Smooth muscle cell (in vitro differentiated cells): Measurements from ENCODE around the gene GMPPA. TPM values are rescaled to one million over a fixed set of nuclear protein-coding genes. Genes with fewer than 3 reads are reported as not detected.

ENCODE experiments used
- DNase-seq: peaks from one replicate; lab custom pipeline; 2025; ENCODE audit not compliant: unreplicated experiment; lab: John Stamatoyannopoulos, UW
- H2AFZ ChIP-seq: fragments of 200-600 bp; sonication (generic); 2 replicates; pipeline ENCODE4 v1.6.0; 2016; ENCODE audit warnings: antibody characterized with exemption, low read depth, mild to moderate bottlenecking
- H3F3A ChIP-seq: fragments of 200-600 bp; sonication (generic); 2 replicates; pipeline ENCODE4 v1.6.0; 2017; ENCODE audit warnings: antibody characterized with exemption, low read depth
- H3K27ac ChIP-seq: fragments of 200-600 bp; sonication (generic); 2 replicates; pipeline ENCODE4 v1.5.1; 2016; ENCODE audit warnings: low read depth, mild to moderate bottlenecking
- H3K27me3 ChIP-seq: fragments of 200-600 bp; sonication (generic); 2 replicates; pipeline ENCODE4 v1.6.1; 2016; ENCODE audit warnings: low read depth, mild to moderate bottlenecking
- H3K36me3 ChIP-seq: fragments of 200-600 bp; sonication (generic); 2 replicates; pipeline ENCODE4 v1.5.1; 2016; ENCODE audit warnings: low read depth
- H3K4me1 ChIP-seq: fragments of 200-600 bp; sonication (generic); 2 replicates; pipeline ENCODE4 v1.5.1; 2016; ENCODE audit warnings: low read depth
- H3K4me2 ChIP-seq: fragments of 200-600 bp; sonication (generic); 2 replicates; pipeline ENCODE4 v1.6.0; 2016; ENCODE audit warnings: mild to moderate bottlenecking
- H3K4me3 ChIP-seq: fragments of 200-600 bp; sonication (generic); 2 replicates; pipeline ENCODE4 v1.5.1; 2016; ENCODE audit warnings: mild to moderate bottlenecking
- H3K79me2 ChIP-seq: fragments of 200-600 bp; sonication (generic); 2 replicates; pipeline ENCODE4 v1.6.0; 2016; ENCODE audit warnings: low read depth, mild to moderate bottlenecking
- H3K9ac ChIP-seq: fragments of 200-600 bp; sonication (generic); 2 replicates; pipeline ENCODE4 v1.6.0; 2016; ENCODE audit warnings: low read depth
- H3K9me3 ChIP-seq: fragments of 200-600 bp; sonication (generic); replicated peaks from 2 replicates; pipeline ENCODE4 v1.5.1; 2016; ENCODE audit warnings: low read depth
- H4K20me1 ChIP-seq: fragments of 200-600 bp; sonication (generic); 2 replicates; pipeline ENCODE4 v1.6.0; 2016; ENCODE audit warnings: low read depth
- WGBS: methylation state at CpG from one replicate; pipeline ENCODE4 v1.1.7; 2016; ENCODE audit warnings: low lambda C conversion rate; 5-methylcytosine and 5-hydroxymethylcytosine counted together
- polyA plus RNA-seq: library from polyadenylated mRNA; unstranded; fragments of >200 nt; fragmentation: Nextera tagmentation; extraction: Ambion mirVana; gene quantifications from 2 replicates; pipeline ENCODE4 v1.2.1, GENCODE V29; 2016
- total RNA-seq: library from RNA; depleted of rRNA; stranded (reverse); fragments of >200 nt; gene quantifications from 2 replicates; pipeline ENCODE4 v1.2.3, GENCODE V29; 2014
- TF ChIP-seq, protein P1 (sequence below): fragments of 200-600 bp; sonication (generic); IDR thresholded peaks from 2 replicates; pipeline ENCODE4 v1.5.1; 2017; ENCODE audit warnings: borderline replicate concordance, mild to moderate bottlenecking, antibody characterized with exemption; ENCODE audit not compliant: insufficient read depth, poor library complexity, severe bottlenecking

Gene GMPPA
- total and polyA plus RNA-seq, 2 experiments from 2014 or later = 59.3 to 81.7 TPM

DNA sequence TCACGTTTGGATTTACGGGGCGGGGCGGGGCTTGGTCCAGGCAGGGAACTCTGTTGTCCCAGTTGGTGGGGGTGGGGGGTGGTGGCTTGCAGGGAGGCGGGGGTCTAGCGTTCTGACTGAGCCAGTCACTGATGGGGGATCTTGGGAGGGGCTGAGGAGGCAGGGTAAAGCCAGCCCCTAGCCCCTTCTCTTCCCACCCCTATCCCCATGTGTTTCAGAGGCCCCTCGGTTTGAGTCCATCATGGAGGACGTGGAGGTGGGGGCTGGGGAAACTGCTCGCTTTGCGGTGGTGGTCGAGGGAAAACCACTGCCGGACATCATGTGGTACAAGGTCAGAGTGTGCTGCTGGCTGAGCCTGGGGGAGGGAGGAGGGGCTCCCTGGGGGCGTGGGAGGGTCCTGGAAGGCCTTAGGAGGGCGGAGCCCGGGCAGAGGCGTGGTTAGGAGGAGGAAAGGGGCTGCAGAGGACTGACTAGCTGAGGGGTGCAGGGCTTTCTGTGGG lies 22.0 kb upstream of the GMPPA start:
- peak overlapping the region; percentile 79 for H3K4me2 ChIP-seq
- H3K4me3 ChIP-seq = no peak overlapping the region
- TF ChIP-seq, protein P1, sequence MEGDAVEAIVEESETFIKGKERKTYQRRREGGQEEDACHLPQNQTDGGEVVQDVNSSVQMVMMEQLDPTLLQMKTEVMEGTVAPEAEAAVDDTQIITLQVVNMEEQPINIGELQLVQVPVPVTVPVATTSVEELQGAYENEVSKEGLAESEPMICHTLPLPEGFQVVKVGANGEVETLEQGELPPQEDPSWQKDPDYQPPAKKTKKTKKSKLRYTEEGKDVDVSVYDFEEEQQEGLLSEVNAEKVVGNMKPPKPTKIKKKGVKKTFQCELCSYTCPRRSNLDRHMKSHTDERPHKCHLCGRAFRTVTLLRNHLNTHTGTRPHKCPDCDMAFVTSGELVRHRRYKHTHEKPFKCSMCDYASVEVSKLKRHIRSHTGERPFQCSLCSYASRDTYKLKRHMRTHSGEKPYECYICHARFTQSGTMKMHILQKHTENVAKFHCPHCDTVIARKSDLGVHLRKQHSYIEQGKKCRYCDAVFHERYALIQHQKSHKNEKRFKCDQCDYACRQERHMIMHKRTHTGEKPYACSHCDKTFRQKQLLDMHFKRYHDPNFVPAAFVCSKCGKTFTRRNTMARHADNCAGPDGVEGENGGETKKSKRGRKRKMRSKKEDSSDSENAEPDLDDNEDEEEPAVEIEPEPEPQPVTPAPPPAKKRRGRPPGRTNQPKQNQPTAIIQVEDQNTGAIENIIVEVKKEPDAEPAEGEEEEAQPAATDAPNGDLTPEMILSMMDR = no peak
- no peak for DNase-seq
- H3K27me3 ChIP-seq = no peaks in the 10 kb centered on the region
- no peaks in the 10 kb centered on the region for H4K20me1 ChIP-seq
- no peaks in the 10 kb centered on the region for H3F3A ChIP-seq
- no peak overlapping the region for H2AFZ ChIP-seq
- no peaks in the 10 kb centered on the region for H3K36me3 ChIP-seq
- H3K9ac ChIP-seq = no peak overlapping the region
- no peak overlapping the region for H3K27ac ChIP-seq
- WGBS = 15% methylated on average over 5 of the region's 16 CpGs
- H3K79me2 ChIP-seq = no peaks in the 10 kb centered on the region
- H3K4me1 ChIP-seq = no peaks in the 10 kb centered on the region
- no peaks in the 10 kb centered on the region for H3K9me3 ChIP-seq

DNA sequence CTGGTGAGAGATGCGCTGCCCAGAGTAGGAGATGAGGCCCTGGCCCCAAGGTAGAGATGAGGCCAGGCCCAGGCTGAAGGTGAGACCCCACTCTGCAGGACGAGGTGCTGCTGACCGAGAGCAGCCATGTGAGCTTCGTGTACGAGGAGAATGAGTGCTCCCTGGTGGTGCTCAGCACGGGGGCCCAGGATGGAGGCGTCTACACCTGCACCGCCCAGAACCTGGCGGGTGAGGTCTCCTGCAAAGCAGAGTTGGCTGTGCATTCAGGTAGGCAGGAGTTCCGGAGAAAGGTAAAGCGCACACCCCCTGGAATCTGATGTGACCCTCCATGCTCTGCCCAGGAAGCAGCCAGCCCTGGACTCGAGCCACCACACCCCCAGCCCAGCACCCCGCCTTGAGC lies 21.5 kb upstream of the GMPPA start:
- Histone ChIP-seq H2AFZ (no peak overlapping the region), H3K4me2 (no peak overlapping the region), H3K27ac (no peak overlapping the region), H3K4me3 (no peak overlapping the region), H3K9ac (no peak overlapping the region), H3K79me2 (no peaks in the 10 kb centered on the region), H3K36me3 (no peaks in the 10 kb centered on the region), H4K20me1 (no peaks in the 10 kb centered on the region), H3K27me3 (no peaks in the 10 kb centered on the region), H3K4me1 (no peaks in the 10 kb centered on the region), H3K9me3 (no peaks in the 10 kb centered on the region), H3F3A (no peaks in the 10 kb centered on the region)
- TF ChIP-seq, protein P1 = no peak
- 89% methylated on average over 12 of the region's 13 CpGs for WGBS
- DNase-seq = no peak

GRCh38 chr2:219477815-219478214 lies 20.9 kb upstream of the GMPPA start:
- TF ChIP-seq, protein P1 = no peak
- Histone ChIP-seq H3K4me1 (no peaks in the 10 kb centered on the region), H3K9ac (no peak overlapping the region), H3K79me2 (no peaks in the 10 kb centered on the region), H3K27ac (no peak overlapping the region), H4K20me1 (no peaks in the 10 kb centered on the region), H3F3A (no peaks in the 10 kb centered on the region), H3K27me3 (peaks cover under 1% of the 10 kb centered on the region), H3K9me3 (no peaks in the 10 kb centered on the region), H2AFZ (no peak overlapping the region), H3K4me3 (no peak overlapping the region), H3K4me2 (no peak overlapping the region), H3K36me3 (no peaks in the 10 kb centered on the region)
- no peak for DNase-seq
- WGBS = 94% methylated on average over 15 of the region's 15 CpGs

DNA sequence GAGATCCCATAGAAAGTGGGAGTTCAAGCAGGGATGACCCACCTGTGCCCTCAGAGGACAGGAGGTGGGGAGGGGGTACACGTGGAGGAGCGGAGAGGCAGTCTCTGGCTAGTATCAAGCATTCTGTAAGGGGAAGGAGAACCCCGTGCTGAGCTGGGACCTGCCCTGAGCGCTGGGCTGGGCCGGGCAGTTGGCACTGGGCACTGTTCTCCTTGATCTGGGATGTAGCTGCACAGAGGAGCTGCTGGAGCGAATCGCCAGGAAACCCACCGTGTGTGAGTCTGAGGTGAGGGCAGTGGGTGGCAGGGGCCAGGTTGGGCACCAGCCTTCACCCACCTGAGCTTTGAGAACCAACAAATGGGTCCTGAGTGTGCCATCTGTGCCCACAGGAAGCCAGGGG lies 19.8 kb upstream of the GMPPA start:
- no peak overlapping the region for H3K9ac ChIP-seq
- H3K4me1 ChIP-seq = peaks cover 1% of the 10 kb centered on the region
- no peaks in the 10 kb centered on the region for H4K20me1 ChIP-seq
- no peak for DNase-seq
- H3K9me3 ChIP-seq = no peaks in the 10 kb centered on the region
- H3K27ac ChIP-seq = no peak overlapping the region
- H3K4me3 ChIP-seq = no peak overlapping the region
- WGBS = 95% methylated on average over 7 of the region's 8 CpGs
- no peaks in the 10 kb centered on the region for H3F3A ChIP-seq
- H3K79me2 ChIP-seq = no peaks in the 10 kb centered on the region
- no peaks in the 10 kb centered on the region for H3K36me3 ChIP-seq
- TF ChIP-seq, protein P1 = no peak
- H2AFZ ChIP-seq = no peak overlapping the region
- H3K4me2 ChIP-seq = no peak overlapping the region
- peaks cover 10% of the 10 kb centered on the region for H3K27me3 ChIP-seq
